ENCODE data around the gene CNTNAP2. TPM values are rescaled to one million over a fixed set of nuclear protein-coding genes. Genes with fewer than 3 reads are reported as not detected.

CNTNAP2 gene
- total RNA-seq, 2 experiments from 2014 or later: not detected

Small RNA genes within 50 kb of the gene (microRNA-seq; reads per million reads assigned to microRNA genes)
- gene MIR548F4: not detected
